OCI-LY7 (cell line): ENCODE measurements around the gene ATP1B1. TPM values are rescaled to one million over a fixed set of nuclear protein-coding genes. Genes with fewer than 3 reads are reported as not detected.

ENCODE experiments used
- BruUV-seq: library from RNA; stranded (reverse); fragments of 400-500 nt; replicated peaks from 2 replicates; lab custom pipeline; 2021; lab: Mats Ljungman, UMichigan
- CTCF ChIA-PET: fragments of 300-600 bp; sonication (Branson Sonifier 250); formaldehyde crosslinking; loops from one replicate; lab custom pipeline; 2022; ENCODE audit warnings: antibody characterized with exemption; ENCODE audit not compliant: unreplicated experiment; lab: Charles Lee
- POLR2A ChIA-PET: fragments of 300-600 bp; sonication (Branson Sonifier 250); formaldehyde crosslinking; loops from one replicate; lab custom pipeline; 2022; ENCODE audit warnings: antibody characterized with exemption; lab: Charles Lee
- DNase-seq: peaks from one replicate; pipeline ENCODE4 v3.0.0-alpha.2; 2015; ENCODE audit warnings: low spot score
- H2AFZ ChIP-seq: fragments of 200-600 bp; sonication (generic), shearing (Covaris generic); 2 replicates; pipeline ENCODE4 v1.6.1; 2014; ENCODE audit warnings: mild to moderate bottlenecking, antibody characterized with exemption, low read length, moderate library complexity
- H3K27ac ChIP-seq: fragments of 200-600 bp; sonication (generic); 2 replicates; pipeline ENCODE4 v1.5.1; 2014; ENCODE audit warnings: mixed run types, low read depth, mild to moderate bottlenecking, moderate library complexity, low read length, inconsistent platforms; ENCODE audit not compliant: poor library complexity, severe bottlenecking
- H3K36me3 ChIP-seq: fragments of 200-600 bp; sonication (generic); 2 replicates; pipeline ENCODE4 v1.6.1; 2014; ENCODE audit warnings: mild to moderate bottlenecking, antibody characterized with exemption, low read length, moderate library complexity, mixed read lengths; ENCODE audit not compliant: insufficient read depth
- H3K4me1 ChIP-seq: fragments of 200-600 bp; sonication (generic); 2 replicates; pipeline ENCODE4 v1.5.1; 2014; ENCODE audit warnings: mild to moderate bottlenecking, low read length; ENCODE audit not compliant: insufficient read depth, poor library complexity, severe bottlenecking
- H3K4me2 ChIP-seq: fragments of 200-600 bp; sonication (generic); 2 replicates; pipeline ENCODE4 v1.6.1; 2014; ENCODE audit warnings: mild to moderate bottlenecking, low read length
- H3K4me3 ChIP-seq: fragments of 200-600 bp; sonication (generic); 2 replicates; pipeline ENCODE4 v1.5.1; 2014; ENCODE audit warnings: mild to moderate bottlenecking, low read depth, low read length; ENCODE audit not compliant: poor library complexity, severe bottlenecking
- H3K79me2 ChIP-seq: fragments of 200-600 bp; sonication (generic); 2 replicates; pipeline ENCODE4 v1.6.1; 2016; ENCODE audit warnings: low read depth, mild to moderate bottlenecking, low read length, moderate library complexity, mixed read lengths; ENCODE audit not compliant: insufficient read depth
- H3K9me2 ChIP-seq: fragments of 200-600 bp; sonication (generic); 2 replicates; pipeline ENCODE4 v1.6.1; 2016; ENCODE audit warnings: mild to moderate bottlenecking, low read length, mixed read lengths; ENCODE audit not compliant: insufficient read depth
- H3K9me3 ChIP-seq: fragments of 200-600 bp; sonication (generic); 2 replicates; pipeline ENCODE4 v1.6.1; 2014; ENCODE audit warnings: mild to moderate bottlenecking, mixed run types, low read length, mixed read lengths
- H4K20me1 ChIP-seq: fragments of 200-600 bp; sonication (generic); 2 replicates; pipeline ENCODE4 v1.6.1; 2014; ENCODE audit warnings: mild to moderate bottlenecking, antibody characterized with exemption, low read length, moderate library complexity, mixed read lengths; ENCODE audit not compliant: insufficient read depth
- CTCF ChIP-seq: fragments of 200-600 bp; sonication (generic); conservative IDR thresholded peaks from 2 replicates; pipeline ENCODE4 v1.5.1; 2014; ENCODE audit warnings: mild to moderate bottlenecking, antibody characterized with exemption, low read length, moderate library complexity, mixed read lengths
- EZH2phosphoT487 ChIP-seq: fragments of 200-600 bp; sonication (generic); IDR thresholded peaks from 2 replicates; pipeline ENCODE4 v1.6.1; 2018; ENCODE audit warnings: low read depth, borderline replicate concordance, mild to moderate bottlenecking, mixed run types, antibody characterized with exemption, low read length, moderate library complexity, mixed read lengths
- intact Hi-C: fragments of 100-400 bp; cut with micrococcal nuclease; formaldehyde crosslinking; loops from one replicate; pipeline ENCODE4 v1.10.0; 2022; ENCODE audit not compliant: unreplicated experiment
- total RNA-seq, 2 experiments: library from RNA; depleted of rRNA in 1 of 2; stranded (reverse); fragments of >200 nt in 1 of 2; shearing (Covaris generic) in 1 of 2; gene quantifications; 2 replicates each; pipeline ENCODE4 v1.2.3, GENCODE V29; 2014 to 2022

ATP1B1 gene
- total RNA-seq, 2 experiments from 2014 or later = 17.5 to 22.5 TPM

GRCh38 chr1:169148472-169149252, 42.2 kb downstream of the ATP1B1 start:
- intact Hi-C loops = no loop called here
- CTCF ChIA-PET = no interaction called here
- Histone ChIP-seq H3K27ac (no peak overlapping the region), H4K20me1 (no peaks in the 10 kb centered on the region), H3K9me3 (no peaks in the 10 kb centered on the region), H3K79me2 (no peaks in the 10 kb centered on the region), H2AFZ (no peak overlapping the region), H3K36me3 (no peaks in the 10 kb centered on the region), H3K4me2 (no peak overlapping the region), H3K4me1 (no peaks in the 10 kb centered on the region), H3K9me2 (no peaks in the 10 kb centered on the region), H3K4me3 (no peak overlapping the region)
- BruUV-seq = no TSS peak
- no peak for DNase-seq
- TF ChIP-seq EZH2phosphoT487 = no peak
- no peak for TF ChIP-seq CTCF
- POLR2A ChIA-PET = interaction anchor here (1.1 kb wide), 1 partner anchor 9 kb away, joined by 4 read pairs; no protein-coding TSS in a partner anchor

- intact Hi-C loops = no loop called here
- H3K36me3 ChIP-seq = no peaks in the 10 kb centered on the region
- H3K4me1 ChIP-seq = no peaks in the 10 kb centered on the region
- ChIA-PET CTCF (no interaction called here), POLR2A (interaction anchor here (1.1 kb wide), 1 partner anchor 9 kb away, joined by 3 read pairs; no protein-coding TSS in a partner anchor)
- no peak overlapping the region for H2AFZ ChIP-seq
- H3K4me2 ChIP-seq = no peak overlapping the region
- H3K9me3 ChIP-seq = no peaks in the 10 kb centered on the region
- H3K9me2 ChIP-seq = no peaks in the 10 kb centered on the region
- H3K4me3 ChIP-seq = no peak overlapping the region
- TF ChIP-seq CTCF = no peak
- TF ChIP-seq EZH2phosphoT487 = no peak
- H4K20me1 ChIP-seq = no peaks in the 10 kb centered on the region
- H3K79me2 ChIP-seq = no peaks in the 10 kb centered on the region
- no TSS peak for BruUV-seq
- no peak overlapping the region for H3K27ac ChIP-seq
- DNase-seq = no peak
Measured at GRCh38 chr1:169149555-169150286, 43.2 kb downstream of the ATP1B1 start.
